Ecto neural progenitor cell (in vitro differentiated cells): ENCODE measurements around the gene RPL19.
"Not testable (repeated sequence)": the region's sequence is repeated elsewhere in the genome, so short reads cannot be mapped to it uniquely, and the experiment has no call there.

Experiments
- DNase-seq: peaks from one replicate; pipeline ENCODE4 v3.0.0-alpha.2; 2018; ENCODE audit warnings: low spot score

RPL19 gene

DNA sequence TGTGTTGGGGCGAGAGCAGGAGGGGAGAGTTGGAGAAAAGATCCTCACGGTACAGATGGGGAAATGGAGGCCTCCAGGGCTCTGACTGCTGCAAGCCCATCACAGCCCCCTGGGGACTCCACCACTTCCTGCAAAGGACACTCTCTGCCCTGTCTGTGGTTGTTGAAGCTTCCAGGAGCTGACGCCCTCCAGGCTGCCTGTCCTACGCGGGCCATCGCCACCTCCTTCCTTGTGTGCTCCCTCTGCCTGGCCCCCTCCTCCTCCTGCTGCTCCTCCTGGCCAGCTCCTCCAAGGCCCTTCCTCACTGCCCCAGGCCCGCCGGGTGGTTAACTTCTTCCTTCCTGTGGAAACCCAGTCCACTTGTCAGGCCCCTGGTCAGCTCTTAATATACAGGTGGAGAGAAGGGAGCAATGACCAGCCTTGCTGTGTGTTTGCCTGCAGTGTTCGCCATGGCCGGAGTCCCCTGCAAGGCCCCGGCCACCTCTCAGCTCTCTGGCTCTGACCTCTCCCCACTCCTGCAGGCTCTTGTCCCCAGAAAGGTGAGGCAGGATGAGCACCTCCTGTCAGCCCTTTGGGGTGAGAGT, 44.0 kb downstream of the RPL19 start:
- DNase-seq, result no peak

DNA sequence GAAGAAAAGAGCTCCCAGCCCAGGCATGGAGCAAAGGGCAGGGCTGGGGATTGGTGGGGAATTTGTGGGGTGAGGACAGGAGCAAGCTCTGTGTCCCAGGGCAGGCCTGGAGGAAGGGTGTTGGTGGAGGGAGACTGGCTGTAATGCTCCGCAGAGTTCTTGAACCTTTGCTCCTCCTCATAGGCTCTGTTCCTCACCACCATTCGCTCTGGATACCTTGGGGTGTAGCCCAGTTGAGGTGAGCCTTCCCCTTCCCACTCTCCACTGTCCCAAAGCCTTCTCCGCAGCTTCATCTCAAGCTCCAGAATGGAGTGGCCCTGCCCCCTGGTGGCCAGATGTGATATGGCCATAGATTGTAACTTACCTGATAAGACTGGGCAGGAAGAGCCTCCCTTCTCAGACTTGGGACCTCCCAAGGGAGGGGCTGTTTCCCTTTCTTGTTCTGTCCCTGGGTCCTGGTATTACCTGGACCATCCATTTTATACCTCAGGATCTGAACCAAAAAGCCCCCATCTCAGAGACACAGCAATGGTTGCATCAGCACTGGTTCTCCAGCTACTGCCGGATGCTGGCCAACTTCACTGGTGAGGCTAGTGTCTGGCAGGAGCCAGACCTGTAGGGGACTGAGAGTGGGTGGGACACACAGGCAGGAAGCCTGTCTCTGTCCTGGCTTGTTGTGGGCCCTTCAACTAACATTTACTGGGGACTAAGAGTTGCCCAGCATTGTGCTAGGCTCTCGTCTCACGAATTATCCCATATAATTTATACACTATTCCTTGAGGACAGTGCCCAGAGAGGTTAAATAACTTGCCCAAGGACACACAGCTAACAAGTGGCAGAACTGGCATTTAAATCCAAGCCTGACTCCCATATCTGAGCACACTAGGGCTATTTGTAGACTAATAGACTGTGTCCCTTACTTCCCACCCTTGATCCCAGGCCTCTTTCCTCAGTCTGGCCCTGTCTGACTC, 44.8 kb downstream of the RPL19 start:
- peak; percentile 95 for DNase-seq

DNA sequence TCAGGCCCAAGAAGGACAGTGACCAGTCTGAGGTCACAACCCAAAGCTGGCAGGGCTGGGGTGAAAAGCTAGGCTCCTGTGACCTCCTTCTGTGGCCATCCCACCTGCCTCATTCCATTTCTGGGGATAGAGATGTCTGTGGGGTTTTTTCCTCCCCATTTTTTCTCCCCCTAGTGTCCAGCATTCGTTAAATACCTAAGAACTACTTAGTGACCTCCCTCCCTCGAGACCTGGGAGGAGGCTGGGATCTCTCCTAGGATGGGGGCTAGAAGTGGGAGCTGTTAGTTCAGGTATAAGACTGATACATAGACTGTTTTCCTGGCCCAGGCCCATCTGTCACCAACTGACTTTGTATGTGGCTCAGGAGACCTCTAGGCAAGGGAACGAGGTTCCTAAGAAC, 46.2 kb downstream of the RPL19 start:
- no peak for DNase-seq

DNA sequence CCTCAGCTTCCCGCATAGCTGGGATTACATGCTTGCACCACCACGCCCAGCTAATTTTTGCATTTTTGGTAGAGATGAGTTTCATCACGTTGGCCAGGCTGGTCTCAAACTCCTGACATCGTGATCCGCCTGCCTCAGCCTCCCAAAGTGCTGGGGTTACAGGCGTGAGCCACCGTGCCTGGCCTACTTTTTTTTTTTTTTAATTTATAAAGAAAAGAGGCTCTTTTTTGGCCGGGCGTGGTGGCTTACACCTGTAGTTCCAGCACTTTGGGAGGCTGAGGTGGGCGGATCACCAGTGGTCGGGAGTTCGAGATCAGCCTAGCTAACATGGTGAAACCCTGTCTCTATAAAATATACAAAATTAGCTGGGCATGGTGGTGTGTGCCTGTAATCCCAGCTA, 50.0 kb downstream of the RPL19 start:
- DNase-seq, result not testable (repeated sequence)

DNA sequence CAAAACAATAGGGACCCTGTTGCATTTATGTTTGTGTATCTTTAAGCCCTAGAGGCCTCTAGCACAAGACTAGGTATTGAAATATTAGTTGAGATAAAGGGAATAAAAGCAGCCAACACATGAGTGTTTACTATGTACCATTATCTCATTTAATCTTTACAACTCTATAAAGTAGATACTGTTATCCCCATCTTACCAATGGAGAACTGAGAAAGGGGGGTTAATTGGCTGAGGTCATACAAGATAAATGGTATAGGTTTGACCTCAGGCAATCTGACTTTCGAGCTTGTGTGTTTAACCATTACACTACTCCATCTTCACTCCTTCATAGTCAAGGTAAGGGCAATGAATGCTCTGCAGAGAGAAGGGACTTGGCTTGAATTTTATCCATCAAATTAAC, 51.9 kb downstream of the RPL19 start:
- DNase-seq, result no peak

DNA sequence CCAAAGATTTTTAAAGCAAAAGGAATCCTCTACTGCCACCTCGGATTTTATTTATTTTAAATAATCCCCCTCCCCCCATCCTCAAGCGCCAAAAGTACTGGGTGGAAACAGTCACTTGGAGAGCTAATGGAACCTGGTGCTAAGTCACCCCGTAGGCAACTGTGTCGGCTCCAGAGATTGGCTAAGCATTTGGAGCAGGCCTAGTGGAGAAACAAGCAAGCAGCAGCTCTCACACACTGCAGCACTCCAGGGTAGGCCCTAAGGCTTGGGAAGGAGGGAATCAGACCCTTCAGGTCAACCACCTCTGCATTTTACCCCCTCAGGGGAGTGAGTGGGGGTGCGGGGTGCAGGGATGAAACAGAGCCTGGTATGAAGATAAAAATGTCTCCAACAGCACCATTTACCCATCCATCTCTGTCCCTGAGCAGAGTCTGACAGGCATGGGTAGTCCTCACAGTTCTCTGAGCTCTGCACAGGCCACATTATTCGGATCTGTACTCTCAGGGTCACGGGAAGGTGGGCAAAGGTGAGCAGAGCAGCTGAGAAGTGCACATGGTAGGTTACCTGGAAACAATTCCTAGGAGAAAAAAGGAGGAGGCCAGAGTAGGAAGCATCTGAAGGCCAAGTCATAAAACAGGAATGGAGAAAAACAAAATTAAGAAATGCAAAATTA, 52.8 kb downstream of the RPL19 start:
- no peak for DNase-seq
